H4 (cell line): ENCODE data around the gene LOC128125822.

Experiments used
- DNase-seq: peaks from one replicate; pipeline ENCODE4 v3.0.0-alpha.2; 2015; ENCODE audit warnings: low spot score

LOC128125822 gene

DNA sequence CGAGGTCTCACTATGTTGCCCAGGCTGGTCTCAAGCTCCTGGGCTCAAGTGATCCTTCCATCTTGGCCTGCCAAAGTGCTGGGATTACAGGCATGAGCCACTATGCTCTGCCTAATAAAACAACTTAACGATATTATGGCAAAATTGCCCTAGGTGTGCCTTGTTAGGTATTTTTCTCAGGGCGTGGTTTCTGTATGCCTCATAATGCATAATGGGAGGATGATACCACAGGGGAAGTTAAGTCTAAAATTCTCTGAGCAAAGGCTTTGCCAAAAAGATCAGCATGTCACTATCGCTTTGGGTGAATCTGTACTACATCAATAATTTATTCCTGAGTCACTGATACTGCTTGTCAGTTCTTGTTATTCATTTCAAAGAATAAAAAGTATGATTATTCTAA, 15.9 kb upstream of the LOC128125822 start:
- DNase-seq: no peak

DNA sequence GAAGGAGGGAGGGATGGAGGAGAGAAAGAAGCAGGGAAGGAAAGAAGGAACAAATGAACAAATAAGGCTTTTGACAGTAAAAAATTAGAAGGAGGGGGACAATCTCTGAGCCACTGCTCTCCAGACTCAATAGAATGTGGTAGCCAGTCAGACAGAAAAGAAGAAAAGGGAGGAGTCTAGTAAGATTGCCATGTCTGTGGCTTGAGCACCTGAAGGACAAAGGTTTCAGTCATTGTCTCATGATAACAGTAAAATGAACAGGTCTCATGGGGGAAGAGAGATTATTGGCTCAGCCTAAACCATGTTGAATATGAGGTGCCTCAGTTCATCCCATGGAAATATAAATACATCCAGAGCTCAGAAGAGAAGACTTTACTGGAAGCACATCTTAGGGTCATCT, 14.0 kb upstream of the LOC128125822 start:
- DNase-seq: no peak

DNA sequence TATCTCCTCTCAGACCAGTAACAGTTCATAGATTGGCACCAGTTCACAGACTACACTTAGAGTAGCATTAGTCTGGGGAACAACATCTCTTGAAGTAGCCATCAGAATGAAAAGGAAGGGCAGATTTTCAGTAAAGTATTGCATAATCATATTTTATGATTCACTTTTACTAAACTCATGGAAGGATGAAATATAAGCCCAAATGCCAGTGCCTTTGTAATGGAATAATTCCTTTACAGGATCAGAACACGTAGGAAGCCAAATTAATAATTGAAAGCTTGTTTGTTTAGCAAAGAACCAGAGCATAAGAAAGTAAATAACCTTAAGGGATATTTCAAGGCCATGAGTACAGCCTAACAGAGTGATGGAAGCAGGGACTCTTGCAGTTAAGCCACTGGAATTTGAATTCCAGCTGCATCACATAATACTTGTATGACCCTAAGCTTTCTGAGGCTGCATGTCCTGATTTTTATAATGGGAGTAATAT, 11.4 kb upstream of the LOC128125822 start:
- no peak for DNase-seq

DNA sequence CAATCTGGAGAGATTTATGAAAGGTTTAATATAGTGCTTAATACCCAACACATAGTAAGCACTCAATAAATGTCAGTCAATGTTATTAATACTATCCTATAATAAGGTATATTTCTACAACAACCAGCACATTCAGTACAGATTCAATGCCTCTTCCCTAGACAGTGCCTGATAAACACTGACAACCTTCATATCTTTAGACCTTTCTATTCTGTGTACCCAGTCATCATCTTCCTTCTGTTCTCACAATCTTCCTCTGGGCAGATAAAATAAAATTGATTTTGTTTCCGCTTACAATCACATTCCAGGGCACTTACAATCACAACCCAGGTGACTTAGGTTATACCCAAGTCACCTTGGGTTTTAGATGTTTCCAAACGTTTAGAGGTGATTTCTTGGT, 11.0 kb upstream of the LOC128125822 start:
- DNase-seq: no peak

DNA sequence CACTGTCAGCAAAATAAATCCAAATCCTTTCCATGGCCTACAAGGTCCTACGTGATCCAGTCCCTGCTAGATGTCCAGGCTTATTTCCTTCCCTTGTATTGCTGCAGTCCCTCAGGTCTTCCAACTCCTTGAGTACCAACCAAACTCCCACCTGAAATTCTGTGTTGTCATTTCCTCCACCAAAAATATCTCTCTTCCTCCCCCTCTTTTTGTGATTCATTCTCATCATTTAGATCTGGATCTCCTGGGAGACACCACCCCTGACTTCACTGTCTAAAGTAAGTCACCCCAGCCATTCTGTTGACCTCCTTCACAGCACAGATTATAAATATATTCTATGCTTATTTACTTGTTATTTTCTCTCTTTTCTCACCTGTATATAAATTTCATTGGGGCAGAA, 9.0 kb upstream of the LOC128125822 start:
- DNase-seq: no peak

- DNase-seq: no peak
Measured at GRCh38 chr6:63565058-63565726, 7.1 kb upstream of the LOC128125822 start.

- DNase-seq: no peak
Measured at GRCh38 chr6:63565727-63566596, 6.3 kb upstream of the LOC128125822 start.

GRCh38 chr6:63567966-63568365, 4.3 kb upstream of the LOC128125822 start:
- DNase-seq: no peak

GRCh38 chr6:63571361-63572043, 778 bp upstream of the LOC128125822 start:
- DNase-seq: peak; percentile 81

GRCh38 chr6:63572747-63573075, 431 bp downstream of the LOC128125822 start:
- no peak for DNase-seq

DNA sequence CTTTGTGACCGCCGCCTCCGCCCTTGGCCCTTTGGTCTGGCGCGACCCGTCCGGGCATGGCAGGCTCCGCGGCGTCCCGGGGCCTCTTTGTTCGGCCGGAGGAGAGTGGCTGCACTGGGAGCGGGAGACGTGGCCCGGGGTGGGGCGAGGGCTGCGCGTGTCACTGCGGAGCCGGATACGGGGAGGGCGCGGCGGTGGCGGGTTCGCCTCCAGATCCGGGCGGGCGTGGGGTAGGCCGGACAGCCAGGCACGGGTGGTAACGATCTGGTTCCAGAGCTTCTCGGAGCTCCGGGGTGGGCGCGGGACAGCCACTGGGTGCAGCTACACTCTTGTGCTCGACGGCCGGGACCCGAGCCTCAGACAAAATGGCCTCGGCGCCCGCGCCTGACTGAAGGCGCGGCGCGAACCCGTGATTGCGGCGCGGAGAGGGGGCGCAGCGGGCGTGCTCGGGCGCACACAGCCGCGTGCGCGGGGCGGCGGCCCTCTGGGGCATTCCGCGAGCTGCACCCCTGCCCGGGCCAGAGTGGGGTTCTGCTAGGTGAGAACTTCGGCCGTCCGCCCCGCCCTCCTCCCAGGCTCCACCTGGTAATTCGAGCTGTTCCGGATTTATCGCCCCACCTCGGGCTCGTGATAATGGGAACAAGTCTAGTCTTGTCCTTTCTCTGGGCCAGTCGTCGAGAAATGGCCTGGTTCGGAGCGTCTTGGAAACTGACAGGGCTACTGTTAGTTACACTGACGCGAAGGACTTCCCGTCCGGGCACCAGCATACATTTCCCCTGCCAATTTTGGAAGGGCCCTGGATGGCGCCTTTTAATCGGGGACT, 1.0 kb downstream of the LOC128125822 start:
- peak; percentile 58 for DNase-seq

- peak; percentile 88 for DNase-seq
Measured at GRCh38 chr6:63573899-63574553, 1.7 kb downstream of the LOC128125822 start.

- no peak for DNase-seq
Measured at GRCh38 chr6:63574554-63574900, 2.2 kb downstream of the LOC128125822 start.

GRCh38 chr6:63576147-63576772, 4.0 kb downstream of the LOC128125822 start:
- DNase-seq: no peak

- DNase-seq: no peak
Measured at GRCh38 chr6:63576985-63577712, 4.9 kb downstream of the LOC128125822 start.

DNA sequence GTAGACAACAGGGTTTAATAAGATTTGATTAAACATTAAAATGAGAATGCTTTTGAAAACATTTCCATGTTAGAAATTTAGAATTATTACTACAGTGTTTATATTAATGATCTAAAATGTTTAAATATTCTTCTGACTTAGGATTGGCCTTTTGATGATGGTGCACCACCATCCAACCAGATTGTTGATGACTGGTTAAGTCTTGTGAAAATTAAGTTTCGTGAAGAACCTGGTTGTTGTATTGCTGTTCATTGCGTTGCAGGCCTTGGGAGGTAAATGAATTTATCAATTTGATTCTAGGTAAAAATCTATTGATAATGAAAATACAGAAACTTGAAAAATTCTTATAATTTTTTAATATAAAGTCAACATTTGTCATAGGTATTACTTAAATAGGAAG, 6.5 kb downstream of the LOC128125822 start:
- no peak for DNase-seq

DNA sequence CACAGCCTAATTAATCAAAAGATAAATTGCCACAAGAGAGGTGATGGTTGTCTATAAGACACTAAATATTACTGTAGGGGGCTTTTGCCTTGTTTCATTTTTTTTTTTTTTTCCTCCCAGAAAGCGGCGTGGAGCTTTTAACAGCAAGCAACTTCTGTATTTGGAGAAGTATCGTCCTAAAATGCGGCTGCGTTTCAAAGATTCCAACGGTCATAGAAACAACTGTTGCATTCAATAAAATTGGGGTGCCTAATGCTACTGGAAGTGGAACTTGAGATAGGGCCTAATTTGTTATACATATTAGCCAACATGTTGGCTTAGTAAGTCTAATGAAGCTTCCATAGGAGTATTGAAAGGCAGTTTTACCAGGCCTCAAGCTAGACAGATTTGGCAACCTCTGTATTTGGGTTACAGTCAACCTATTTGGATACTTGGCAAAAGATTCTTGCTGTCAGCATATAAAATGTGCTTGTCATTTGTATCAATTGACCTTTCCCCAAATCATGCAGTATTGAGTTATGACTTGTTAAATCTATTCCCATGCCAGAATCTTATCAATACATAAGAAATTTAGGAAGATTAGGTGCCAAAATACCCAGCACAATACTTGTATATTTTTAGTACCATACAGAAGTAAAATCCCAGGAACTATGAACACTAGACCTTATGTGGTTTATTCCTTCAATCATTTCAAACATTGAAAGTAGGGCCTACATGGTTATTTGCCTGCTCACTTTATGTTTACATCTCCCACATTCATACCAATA, 7.8 kb downstream of the LOC128125822 start:
- no peak for DNase-seq

DNA sequence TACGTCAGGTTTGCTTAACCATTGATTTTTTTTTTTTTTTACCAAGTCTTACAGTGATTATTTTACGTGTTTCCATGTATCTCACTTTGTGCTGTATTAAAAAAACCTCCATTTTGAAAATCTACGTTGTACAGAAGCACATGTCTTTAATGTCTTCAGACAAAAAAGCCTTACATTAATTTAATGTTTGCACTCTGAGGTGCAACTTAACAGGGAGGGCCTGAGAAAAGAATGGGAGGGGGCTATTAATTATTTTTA, 8.4 kb downstream of the LOC128125822 start:
- DNase-seq: no peak

GRCh38 chr6:63581355-63582013, 9.2 kb downstream of the LOC128125822 start:
- no peak for DNase-seq
